ENCODE measurements around the gene KCNB1.

The KCNB1 gene

GRCh38 chr20:49406666-49407065 is 75.8 kb downstream of the KCNB1 start:
- DNase-seq, result no peak

- no peak for DNase-seq
Observed at GRCh38 chr20:49405696-49406095, 76.8 kb downstream of the KCNB1 start.

- no peak for DNase-seq
Observed at GRCh38 chr20:49405062-49405683, 77.3 kb downstream of the KCNB1 start.

- no peak for DNase-seq
Observed at GRCh38 chr20:49404461-49404860, 78.0 kb downstream of the KCNB1 start.

GRCh38 chr20:49403911-49404310 is 78.6 kb downstream of the KCNB1 start:
- DNase-seq, result no peak

DNA sequence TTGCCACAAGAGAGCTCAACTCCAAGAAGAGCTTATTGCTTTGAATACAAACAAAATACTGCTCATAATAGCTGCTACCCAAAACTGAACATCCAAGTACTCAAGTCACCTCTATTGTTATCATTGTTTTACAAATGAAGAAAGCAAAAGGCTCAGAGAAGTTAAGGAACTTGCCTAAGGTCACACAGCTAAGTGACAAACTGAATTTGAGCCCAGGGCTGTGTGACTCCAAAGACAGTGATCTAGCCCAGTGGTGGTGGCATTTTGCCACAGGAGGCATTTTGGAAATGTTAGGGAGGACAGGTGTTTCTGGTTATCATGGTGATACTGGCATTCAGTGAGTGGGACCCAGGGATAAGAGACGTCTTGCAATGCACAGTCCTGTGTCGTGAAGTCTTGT is 79.5 kb downstream of the KCNB1 start:
- DNase-seq, result no peak

GRCh38 chr20:49400904-49401303 is 81.6 kb downstream of the KCNB1 start:
- DNase-seq, result no peak

GRCh38 chr20:49400410-49400809 is 82.1 kb downstream of the KCNB1 start:
- no peak for DNase-seq

GRCh38 chr20:49399329-49399728 is 83.1 kb downstream of the KCNB1 start:
- no peak for DNase-seq

GRCh38 chr20:49398401-49399144 is 83.9 kb downstream of the KCNB1 start:
- DNase-seq, result no peak

- DNase-seq, result peak; percentile 7
Observed at GRCh38 chr20:49397525-49397924, 84.9 kb downstream of the KCNB1 start.

- no peak for DNase-seq
Observed at GRCh38 chr20:49396230-49396629, 86.2 kb downstream of the KCNB1 start.

DNA sequence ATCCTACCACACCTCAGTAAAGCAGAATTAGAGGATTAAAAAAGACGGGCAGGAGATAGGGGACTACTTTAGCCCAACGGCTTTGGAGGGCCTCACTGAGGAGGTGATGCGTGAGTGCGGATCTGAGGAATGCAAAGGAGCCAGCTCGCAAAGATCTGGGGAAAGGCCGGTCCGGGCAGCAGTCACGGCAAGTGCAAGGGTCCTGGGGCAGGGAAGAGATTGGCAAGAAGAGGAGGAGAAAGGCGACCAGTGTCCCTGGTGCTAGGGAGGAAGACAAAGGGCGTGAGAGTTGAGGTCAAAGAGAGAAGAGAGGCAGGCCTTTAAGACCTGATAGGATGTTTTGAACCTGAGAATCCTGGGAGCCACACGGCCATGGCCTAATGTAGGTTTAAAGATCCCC is 86.8 kb downstream of the KCNB1 start:
- no peak for DNase-seq

- no peak for DNase-seq
Observed at GRCh38 chr20:49395183-49395582, 87.3 kb downstream of the KCNB1 start.

GRCh38 chr20:49394757-49395156 is 87.7 kb downstream of the KCNB1 start:
- no peak for DNase-seq

- no peak for DNase-seq
Observed at GRCh38 chr20:49394264-49394663, 88.2 kb downstream of the KCNB1 start.

- no peak for DNase-seq
Observed at GRCh38 chr20:49393803-49394202, 88.7 kb downstream of the KCNB1 start.

DNA sequence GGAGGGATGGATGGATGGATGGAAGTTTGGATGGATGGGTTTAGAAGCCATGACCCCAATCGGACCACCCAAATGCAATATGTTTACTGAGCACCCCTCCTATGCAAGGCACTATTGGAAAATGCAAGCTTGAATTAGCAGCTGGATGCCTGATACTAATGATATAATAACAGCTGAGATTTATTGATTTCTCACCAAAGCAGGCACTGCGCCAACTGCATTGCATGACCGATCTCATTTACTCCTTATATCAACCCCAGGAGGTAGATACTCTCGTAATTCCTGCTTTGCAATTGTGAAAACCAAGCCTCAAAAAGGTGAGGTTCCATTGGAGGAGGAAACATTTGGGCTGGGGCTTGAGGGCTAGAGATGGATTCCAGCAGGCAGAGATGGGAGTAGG is 89.7 kb downstream of the KCNB1 start:
- DNase-seq, result no peak

GRCh38 chr20:49391404-49392245 is 90.8 kb downstream of the KCNB1 start:
- no peak for DNase-seq

- DNase-seq, result no peak
Observed at GRCh38 chr20:49389854-49390253, 92.6 kb downstream of the KCNB1 start.

DNA sequence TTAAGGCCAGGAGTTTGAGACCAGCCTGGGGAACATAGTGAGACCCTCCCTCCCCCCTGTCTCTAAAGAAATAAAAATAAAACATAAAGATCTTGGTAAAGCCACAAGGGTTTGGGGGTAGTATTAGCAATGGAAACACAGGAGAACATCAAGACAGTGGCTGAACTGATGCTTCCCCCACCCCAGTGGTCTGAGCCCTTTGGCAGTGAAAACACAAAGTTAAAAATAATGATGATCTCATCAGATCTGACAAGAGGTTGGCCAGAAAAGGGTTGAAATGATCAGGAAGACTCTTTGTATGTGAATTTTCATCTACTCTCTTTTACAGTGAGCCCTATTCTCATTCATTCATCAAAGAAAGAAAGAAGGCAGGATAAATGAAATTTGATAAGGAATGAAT is 93.7 kb downstream of the KCNB1 start:
- no peak for DNase-seq

DNA sequence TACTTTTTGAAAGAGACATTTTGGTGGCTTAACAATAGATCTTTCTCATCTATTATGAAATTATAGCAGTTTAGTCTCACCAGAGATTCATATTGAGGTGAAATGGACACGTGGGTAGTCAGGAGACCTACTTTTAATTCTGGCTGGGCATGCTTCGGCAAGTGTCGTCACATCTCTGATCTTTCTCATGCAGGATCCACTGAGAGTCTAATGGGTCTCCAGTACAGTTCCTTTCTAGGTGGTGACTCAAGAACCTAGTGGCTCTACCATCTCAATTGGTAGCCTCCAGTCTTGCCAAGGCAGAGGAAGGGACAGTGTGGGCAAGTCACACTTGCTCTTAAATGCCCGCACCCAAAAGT is 94.9 kb downstream of the KCNB1 start:
- no peak for DNase-seq

DNA sequence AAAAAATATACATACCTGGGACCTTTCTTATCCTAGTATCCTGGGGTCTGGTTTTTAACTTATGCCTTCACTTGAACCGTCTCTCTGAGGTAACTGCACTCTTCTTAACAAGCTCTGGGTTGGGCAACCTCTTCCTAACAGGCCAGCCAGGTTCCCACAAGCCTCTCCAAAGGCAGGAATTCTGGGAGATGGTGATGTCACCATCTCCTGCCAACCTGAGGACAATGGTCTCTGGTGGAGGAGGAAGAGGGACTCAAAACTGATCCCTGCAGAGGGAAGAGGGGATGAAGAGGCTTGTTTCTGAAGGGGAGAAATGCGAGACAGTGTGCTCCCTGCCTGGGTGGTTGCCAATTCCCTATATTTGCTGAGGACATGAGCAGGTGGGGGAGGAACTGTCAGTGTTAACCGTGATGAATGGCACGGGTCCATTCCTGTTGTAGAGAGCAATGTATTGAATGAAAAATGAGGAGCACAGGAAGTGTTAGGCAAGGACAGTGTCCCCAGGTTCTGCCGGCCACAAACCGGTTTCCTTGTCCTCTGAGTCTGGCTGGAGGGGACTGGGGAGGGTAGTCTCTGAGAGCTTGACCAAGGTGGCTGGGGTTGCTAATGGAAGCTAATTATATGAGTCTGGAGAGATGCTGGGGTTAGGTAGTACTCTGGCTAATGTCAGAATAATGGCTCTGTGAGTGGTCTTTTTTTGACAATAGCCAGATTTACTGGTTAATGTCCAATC is 95.5 kb downstream of the KCNB1 start:
- no peak for DNase-seq
